HG03064 (cell line): ENCODE data around the gene FAM136A.
"Not testable (repeated sequence)": the region's sequence is repeated elsewhere in the genome, so short reads cannot be mapped to it uniquely, and the experiment has no call there.

ENCODE experiments used
- ATAC-seq: cut with Tn5 transposase; IDR thresholded peaks from one replicate; pipeline ENCODE4 v1.9.1; 2021; ENCODE audit warnings: low read depth; ENCODE audit not compliant: unreplicated experiment

FAM136A gene

GRCh38 chr2:70301344-70302194 lies at the start of gene FAM136A:
Gene FAM136A, minus strand, starts transcription at chr2:70302067. Its CDS starts 56 bp downstream, at chr2:70302011.
- peak; percentile 77 for ATAC-seq

- ATAC-seq = no peak
Observed at GRCh38 chr2:70349921-70350685, 48.2 kb upstream of the FAM136A start.

GRCh38 chr2:70347831-70348230 lies 46.0 kb upstream of the FAM136A start:
- no peak for ATAC-seq

GRCh38 chr2:70344195-70344594 lies 42.3 kb upstream of the FAM136A start:
- ATAC-seq = no peak

GRCh38 chr2:70341477-70341765 lies 39.6 kb upstream of the FAM136A start:
- no peak for ATAC-seq

GRCh38 chr2:70340761-70341476 lies 39.1 kb upstream of the FAM136A start:
- ATAC-seq = no peak

GRCh38 chr2:70340075-70340474 lies 38.2 kb upstream of the FAM136A start:
- no peak for ATAC-seq

- ATAC-seq = no peak
Observed at GRCh38 chr2:70336552-70336951, 34.7 kb upstream of the FAM136A start.

- ATAC-seq = no peak
Observed at GRCh38 chr2:70331012-70331411, 29.1 kb upstream of the FAM136A start.

- ATAC-seq = no peak
Observed at GRCh38 chr2:70330476-70330875, 28.6 kb upstream of the FAM136A start.

GRCh38 chr2:70328921-70329561 lies 27.2 kb upstream of the FAM136A start:
- ATAC-seq = no peak

GRCh38 chr2:70325875-70326274 lies 24.0 kb upstream of the FAM136A start:
- no peak for ATAC-seq

GRCh38 chr2:70322518-70322917 lies 20.7 kb upstream of the FAM136A start:
- ATAC-seq = no peak

GRCh38 chr2:70321370-70321769 lies 19.5 kb upstream of the FAM136A start:
- ATAC-seq = no peak

GRCh38 chr2:70314640-70315039 lies 12.8 kb upstream of the FAM136A start:
- no peak for ATAC-seq

- ATAC-seq = no peak
Observed at GRCh38 chr2:70312560-70312959, 10.7 kb upstream of the FAM136A start.

- no peak for ATAC-seq
Observed at GRCh38 chr2:70310899-70311298, 9.0 kb upstream of the FAM136A start.

- ATAC-seq = no peak
Observed at GRCh38 chr2:70305531-70305930, 3.7 kb upstream of the FAM136A start.

- ATAC-seq = no peak
Observed at GRCh38 chr2:70304498-70304897, 2.6 kb upstream of the FAM136A start.

GRCh38 chr2:70303186-70303585 lies 1.3 kb upstream of the FAM136A start:
- ATAC-seq = no peak

- ATAC-seq = not testable (repeated sequence)
Observed at GRCh38 chr2:70302195-70302546, 304 bp upstream of the FAM136A start.
